Measurements from ENCODE around the gene LALBA.
"Not testable (repeated sequence)": the region's sequence is repeated elsewhere in the genome, so short reads cannot be mapped to it uniquely, and the experiment has no call there.

Gene LALBA

DNA sequence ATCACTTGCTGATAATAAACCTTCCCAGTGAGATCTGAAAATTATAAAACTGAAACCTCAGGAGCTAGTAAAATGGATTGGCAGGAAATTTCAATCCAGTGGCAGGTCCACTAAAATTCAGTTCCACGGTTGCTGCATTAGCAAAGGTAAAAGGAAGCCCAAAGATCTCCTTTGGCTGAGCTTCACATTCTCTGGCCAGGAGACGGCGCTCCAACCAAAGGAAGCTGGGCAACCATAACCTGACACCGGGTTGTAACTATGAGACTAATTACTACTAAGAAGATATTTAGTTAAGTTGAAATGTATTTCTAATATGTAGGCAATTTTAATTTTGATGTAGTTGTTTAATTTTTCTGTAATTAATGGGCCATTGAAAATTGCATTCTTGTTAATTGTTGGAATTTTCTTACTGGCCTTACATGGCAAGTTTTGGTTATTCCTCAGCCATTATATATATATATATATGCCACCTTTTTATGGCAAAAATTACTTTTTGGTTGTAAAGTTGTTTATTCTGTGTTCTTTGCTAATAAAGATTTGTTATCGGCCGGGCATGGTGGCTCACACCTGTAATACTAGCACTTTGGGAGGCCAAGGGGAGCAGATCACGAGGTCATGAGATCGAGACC lies 27.4 kb downstream of the LALBA start:
- no peak for DNase-seq (ENCODE audit: low read depth, low spot score)
- POLR2A ChIA-PET: no interaction called here
- H3K4me3 ChIP-seq (ENCODE audit: low read depth, low read length): no peak overlapping the region
- TF ChIP-seq, protein P1, sequence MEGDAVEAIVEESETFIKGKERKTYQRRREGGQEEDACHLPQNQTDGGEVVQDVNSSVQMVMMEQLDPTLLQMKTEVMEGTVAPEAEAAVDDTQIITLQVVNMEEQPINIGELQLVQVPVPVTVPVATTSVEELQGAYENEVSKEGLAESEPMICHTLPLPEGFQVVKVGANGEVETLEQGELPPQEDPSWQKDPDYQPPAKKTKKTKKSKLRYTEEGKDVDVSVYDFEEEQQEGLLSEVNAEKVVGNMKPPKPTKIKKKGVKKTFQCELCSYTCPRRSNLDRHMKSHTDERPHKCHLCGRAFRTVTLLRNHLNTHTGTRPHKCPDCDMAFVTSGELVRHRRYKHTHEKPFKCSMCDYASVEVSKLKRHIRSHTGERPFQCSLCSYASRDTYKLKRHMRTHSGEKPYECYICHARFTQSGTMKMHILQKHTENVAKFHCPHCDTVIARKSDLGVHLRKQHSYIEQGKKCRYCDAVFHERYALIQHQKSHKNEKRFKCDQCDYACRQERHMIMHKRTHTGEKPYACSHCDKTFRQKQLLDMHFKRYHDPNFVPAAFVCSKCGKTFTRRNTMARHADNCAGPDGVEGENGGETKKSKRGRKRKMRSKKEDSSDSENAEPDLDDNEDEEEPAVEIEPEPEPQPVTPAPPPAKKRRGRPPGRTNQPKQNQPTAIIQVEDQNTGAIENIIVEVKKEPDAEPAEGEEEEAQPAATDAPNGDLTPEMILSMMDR (IDR thresholded peaks at IDR 0.05; ENCODE audit: insufficient read depth, low read length, missing control alignments): peak; percentile 56
- CTCF ChIA-PET: interaction anchor here (0.7 to 7.6 kb wide), 11 partner anchors 9 to 275 kb away, joined by 3 to 134 read pairs (median 4); partner anchors contain the start of gene CACNB3

DNA sequence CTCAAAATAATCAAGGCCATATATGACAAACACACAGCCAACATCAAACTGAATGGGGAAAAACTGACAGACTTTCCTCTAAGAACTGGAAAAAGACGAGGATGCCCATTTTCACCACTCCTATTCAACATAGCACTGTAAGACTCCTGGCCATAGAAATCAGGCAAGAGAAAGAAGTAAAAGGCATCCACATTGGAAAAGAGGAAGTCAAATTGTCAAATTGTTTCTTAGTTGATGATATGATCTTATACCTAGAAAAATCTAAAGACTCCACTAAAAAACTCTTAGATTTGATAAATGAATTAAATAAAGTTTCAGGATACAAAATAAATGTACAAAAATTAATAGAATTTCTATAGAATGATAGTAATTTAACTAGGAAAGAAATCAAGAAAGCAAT lies 33.2 kb downstream of the LALBA start:
- ChIA-PET CTCF (no interaction called here), POLR2A (no interaction called here)
- DNase-seq (ENCODE audit: low read depth, low spot score): no peak
- TF ChIP-seq, protein P1 (IDR thresholded peaks at IDR 0.05; ENCODE audit: insufficient read depth, low read length, missing control alignments): no peak
- no peak overlapping the region for H3K4me3 ChIP-seq (ENCODE audit: low read depth, low read length)

DNA sequence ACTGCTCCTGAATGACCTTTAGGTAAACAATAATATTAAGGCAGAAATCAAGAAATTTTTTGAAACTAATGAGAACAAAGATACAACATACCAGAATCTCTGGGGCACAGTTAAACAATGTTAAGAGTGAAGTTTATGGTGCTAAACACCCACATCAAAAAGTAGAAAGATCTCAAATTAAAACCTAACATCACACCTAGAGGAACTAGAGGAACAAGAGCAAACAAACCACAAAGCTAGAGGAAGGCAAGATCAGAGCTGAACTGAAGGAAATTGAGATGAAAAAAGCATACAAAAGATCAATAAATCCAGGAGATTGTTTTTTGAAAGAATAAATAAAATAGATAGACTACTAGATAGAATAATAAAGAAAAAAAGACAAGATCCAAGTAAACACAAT lies 37.2 kb downstream of the LALBA start:
- H3K4me3 ChIP-seq (ENCODE audit: low read depth, low read length): no peak overlapping the region
- no peak for DNase-seq (ENCODE audit: low read depth, low spot score)
- ChIA-PET CTCF (interaction anchor here (0.7 to 1.6 kb wide), 2 partner anchors 11 to 87 kb away, joined by 3 to 5 read pairs; no protein-coding TSS in a partner anchor), POLR2A (no interaction called here)
- TF ChIP-seq, protein P1 (IDR thresholded peaks at IDR 0.05; ENCODE audit: insufficient read depth, low read length, missing control alignments): no peak

DNA sequence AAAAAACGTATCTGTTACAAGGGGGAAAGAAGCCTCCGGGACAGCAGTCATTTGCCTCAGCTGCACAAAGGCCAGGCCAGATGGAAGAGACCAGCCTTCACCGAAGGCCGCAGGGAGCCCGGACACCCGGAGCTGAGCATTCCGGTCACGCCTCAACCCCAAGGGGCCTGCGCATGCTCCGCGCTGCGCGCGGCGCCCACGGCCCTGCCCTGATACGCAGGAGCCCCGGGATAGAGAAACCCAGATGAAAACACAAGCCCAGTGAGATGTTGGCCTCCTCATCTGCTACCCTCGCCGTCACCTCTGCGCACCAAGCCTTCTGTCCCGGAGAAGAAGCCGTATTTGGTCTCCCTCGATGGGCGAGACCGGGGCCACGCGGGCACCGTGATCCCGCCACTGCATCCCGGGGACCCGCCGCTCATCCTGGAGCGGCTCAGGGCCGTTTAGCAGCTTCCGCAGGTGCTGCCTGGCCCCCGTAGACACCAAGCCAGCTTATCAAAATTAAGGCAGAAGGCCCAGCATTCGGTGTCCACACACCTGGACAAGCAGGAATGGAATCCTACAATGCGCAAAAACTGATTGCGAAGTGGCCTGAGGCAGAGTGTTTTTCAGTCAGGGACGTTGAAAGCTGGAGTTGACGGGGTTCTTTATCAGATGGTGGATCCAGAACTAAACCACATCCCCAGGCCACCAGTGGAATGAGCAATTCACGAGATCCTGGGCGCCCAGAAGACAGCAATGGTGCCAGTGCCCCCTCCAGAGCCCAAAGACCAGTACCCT lies 41.8 kb downstream of the LALBA start:
- CTCF ChIA-PET: interaction anchor here (0.9 kb wide), 2 partner anchors 14 to 90 kb away, joined by 3 read pairs; no protein-coding TSS in a partner anchor
- H3K4me3 ChIP-seq (ENCODE audit: low read depth, low read length): no peak overlapping the region
- POLR2A ChIA-PET: no interaction called here
- TF ChIP-seq, protein P1 (IDR thresholded peaks at IDR 0.05; ENCODE audit: insufficient read depth, low read length, missing control alignments): no peak
- no peak for DNase-seq (ENCODE audit: low read depth, low spot score)

DNA sequence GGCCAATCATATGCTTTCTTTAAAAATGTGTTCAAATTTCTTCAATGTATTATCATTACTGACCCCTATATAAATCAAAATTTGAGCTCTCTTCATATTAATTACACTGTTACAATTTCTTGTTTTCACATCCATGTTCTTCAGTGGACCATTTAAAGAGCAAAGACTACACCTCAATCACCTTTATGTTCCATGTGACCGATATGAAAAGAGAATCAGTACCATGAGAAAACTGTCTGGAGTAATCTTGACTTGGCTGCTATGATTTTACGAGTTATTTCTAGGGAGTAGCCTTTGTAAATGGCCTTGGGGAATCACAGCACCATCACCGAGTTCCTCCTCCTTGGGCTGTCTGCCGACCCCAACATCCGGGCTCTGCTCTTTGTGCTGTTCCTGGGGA lies 44.5 kb downstream of the LALBA start, which contains the start of gene OR8S1:
TSS of gene OR8S1 (plus strand) at position 301 of the 400 bp plus-strand sequence. CDS start at position 301, 0 bp downstream.
- CTCF ChIA-PET: no interaction called here

DNA sequence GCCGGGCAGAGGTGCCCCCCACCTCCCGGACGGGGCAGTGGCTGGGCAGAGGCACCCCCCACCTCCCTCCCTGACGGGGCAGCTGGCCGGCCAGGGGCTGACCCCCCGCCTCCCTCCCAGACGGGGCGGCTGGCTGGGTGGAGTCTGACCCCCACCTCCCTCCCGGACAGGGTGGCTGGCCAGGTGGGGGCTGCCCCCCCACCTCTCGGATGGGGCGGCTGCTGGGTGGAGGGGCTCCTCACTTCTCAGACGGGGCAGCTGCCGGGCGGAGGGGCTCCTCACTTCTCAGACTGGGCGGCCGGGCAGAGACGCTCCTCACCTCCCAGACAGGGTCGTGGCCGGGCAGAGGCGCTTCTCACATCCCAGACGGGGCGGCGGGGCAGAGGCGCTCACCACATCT lies 49.5 kb downstream of the LALBA start:
- DNase-seq (ENCODE audit: low read depth, low spot score); H3K4me3 ChIP-seq (ENCODE audit: low read depth, low read length); CTCF ChIA-PET; POLR2A ChIA-PET: not testable (repeated sequence)

More for the DNA sequence above, 44.5 kb downstream of the LALBA start, which contains the start of gene OR8S1:
- TF ChIP-seq, protein P1 (IDR thresholded peaks at IDR 0.05; ENCODE audit: insufficient read depth, low read length, missing control alignments): no peak
- POLR2A ChIA-PET: no interaction called here
- H3K4me3 ChIP-seq (ENCODE audit: low read depth, low read length): no peak within 1 kb of the TSS
- DNase-seq (ENCODE audit: low read depth, low spot score): no peak

Measured in AG04449 (cell line).